ENCODE measurements around the gene VWA8. TPM values are rescaled to one million over a fixed set of nuclear protein-coding genes. Genes with fewer than 3 reads are reported as not detected.

The VWA8 gene
- total RNA-seq, 1 donor from 2014 or later: 19.6 TPM

DNA sequence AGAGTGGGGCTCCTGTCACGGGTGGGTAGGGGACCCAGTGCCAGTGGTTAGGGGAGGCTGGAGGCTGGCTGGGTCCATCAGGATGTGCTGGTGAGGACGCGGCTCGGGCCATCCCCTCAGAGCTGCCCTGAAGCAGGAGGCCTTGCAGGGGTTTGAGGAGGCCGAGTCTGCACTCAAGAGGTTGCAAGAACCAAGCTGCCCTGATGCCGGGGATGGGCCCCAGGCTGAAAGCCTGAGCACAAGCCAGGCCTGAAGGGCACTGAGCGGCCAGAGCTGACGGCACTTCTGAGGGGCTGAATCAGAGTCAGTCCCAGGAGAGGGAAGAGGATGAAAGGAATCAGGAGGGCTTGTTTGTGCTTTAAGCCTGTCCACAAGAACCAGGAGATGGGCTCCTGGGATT is 410.6 kb downstream of the VWA8 start:
- DNase-seq (ENCODE audit: extremely low spot score, unreplicated experiment): no peak
- no peaks in the 10 kb centered on the region for H3K36me3 Mint-ChIP-seq
- TF ChIP-seq, protein P1, sequence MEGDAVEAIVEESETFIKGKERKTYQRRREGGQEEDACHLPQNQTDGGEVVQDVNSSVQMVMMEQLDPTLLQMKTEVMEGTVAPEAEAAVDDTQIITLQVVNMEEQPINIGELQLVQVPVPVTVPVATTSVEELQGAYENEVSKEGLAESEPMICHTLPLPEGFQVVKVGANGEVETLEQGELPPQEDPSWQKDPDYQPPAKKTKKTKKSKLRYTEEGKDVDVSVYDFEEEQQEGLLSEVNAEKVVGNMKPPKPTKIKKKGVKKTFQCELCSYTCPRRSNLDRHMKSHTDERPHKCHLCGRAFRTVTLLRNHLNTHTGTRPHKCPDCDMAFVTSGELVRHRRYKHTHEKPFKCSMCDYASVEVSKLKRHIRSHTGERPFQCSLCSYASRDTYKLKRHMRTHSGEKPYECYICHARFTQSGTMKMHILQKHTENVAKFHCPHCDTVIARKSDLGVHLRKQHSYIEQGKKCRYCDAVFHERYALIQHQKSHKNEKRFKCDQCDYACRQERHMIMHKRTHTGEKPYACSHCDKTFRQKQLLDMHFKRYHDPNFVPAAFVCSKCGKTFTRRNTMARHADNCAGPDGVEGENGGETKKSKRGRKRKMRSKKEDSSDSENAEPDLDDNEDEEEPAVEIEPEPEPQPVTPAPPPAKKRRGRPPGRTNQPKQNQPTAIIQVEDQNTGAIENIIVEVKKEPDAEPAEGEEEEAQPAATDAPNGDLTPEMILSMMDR (conservative IDR thresholded peaks at IDR 0.05): no peak
- no peaks in the 10 kb centered on the region for H3K27me3 Mint-ChIP-seq
- H3K4me1 Mint-ChIP-seq (ENCODE audit: unreplicated experiment): peaks cover 39% of the 10 kb centered on the region
- H3K27ac Mint-ChIP-seq: no peak overlapping the region
- no peak overlapping the region for H3K4me3 Mint-ChIP-seq
- H3K9me3 Mint-ChIP-seq: no peaks in the 10 kb centered on the region

DNA sequence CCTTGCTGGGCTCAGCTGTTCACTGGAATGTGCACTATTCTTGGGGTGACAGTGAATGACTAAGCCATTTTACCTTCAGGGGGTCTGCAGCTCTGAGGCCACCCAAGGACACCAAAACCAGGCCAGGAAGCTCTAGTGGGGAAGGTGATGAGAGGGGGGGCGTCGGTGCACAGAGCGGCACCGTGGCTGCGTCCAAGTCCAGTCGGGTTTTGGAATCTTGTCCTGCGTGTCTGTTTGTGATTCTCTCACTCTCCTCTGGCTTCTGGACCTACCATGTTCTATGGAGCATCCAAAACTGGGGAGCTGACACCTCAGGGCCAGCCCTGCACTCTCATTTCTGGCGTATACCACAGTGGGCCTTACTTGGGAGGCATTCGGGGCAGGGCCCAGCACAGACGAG is 411.4 kb downstream of the VWA8 start:
- peaks cover 39% of the 10 kb centered on the region for H3K4me1 Mint-ChIP-seq (ENCODE audit: unreplicated experiment)
- H3K27me3 Mint-ChIP-seq: no peaks in the 10 kb centered on the region
- no peaks in the 10 kb centered on the region for H3K36me3 Mint-ChIP-seq
- TF ChIP-seq, protein P1 (conservative IDR thresholded peaks at IDR 0.05): no peak
- no peak overlapping the region for H3K27ac Mint-ChIP-seq
- H3K9me3 Mint-ChIP-seq: no peaks in the 10 kb centered on the region
- H3K4me3 Mint-ChIP-seq: no peak overlapping the region
- DNase-seq (ENCODE audit: extremely low spot score, unreplicated experiment): no peak

DNA sequence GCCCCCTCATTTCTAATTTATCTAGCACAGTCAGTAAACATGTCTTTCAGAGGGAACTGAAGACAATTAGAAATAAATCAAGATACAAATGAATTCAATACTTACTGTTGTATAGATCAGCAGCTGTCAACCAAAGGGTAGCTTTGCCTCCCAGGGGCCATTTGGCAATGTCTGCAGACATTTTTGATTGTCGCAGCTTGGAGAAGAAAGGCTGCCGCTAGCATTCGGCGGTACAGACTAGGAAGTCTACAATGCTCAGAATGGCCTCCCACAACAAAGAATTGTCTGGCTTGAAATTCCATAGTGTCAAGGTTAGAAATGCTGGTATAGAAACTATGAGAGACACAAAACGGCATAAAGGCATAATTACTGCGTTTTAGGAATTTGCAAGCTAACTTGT is 412.0 kb downstream of the VWA8 start:
- H3K9me3 Mint-ChIP-seq: peaks cover 3% of the 10 kb centered on the region
- no peak overlapping the region for H3K27ac Mint-ChIP-seq
- no peaks in the 10 kb centered on the region for H3K27me3 Mint-ChIP-seq
- TF ChIP-seq, protein P1 (conservative IDR thresholded peaks at IDR 0.05): no peak
- DNase-seq (ENCODE audit: extremely low spot score, unreplicated experiment): no peak
- peaks cover 35% of the 10 kb centered on the region for H3K4me1 Mint-ChIP-seq (ENCODE audit: unreplicated experiment)
- no peaks in the 10 kb centered on the region for H3K36me3 Mint-ChIP-seq
- H3K4me3 Mint-ChIP-seq: no peak overlapping the region

DNA sequence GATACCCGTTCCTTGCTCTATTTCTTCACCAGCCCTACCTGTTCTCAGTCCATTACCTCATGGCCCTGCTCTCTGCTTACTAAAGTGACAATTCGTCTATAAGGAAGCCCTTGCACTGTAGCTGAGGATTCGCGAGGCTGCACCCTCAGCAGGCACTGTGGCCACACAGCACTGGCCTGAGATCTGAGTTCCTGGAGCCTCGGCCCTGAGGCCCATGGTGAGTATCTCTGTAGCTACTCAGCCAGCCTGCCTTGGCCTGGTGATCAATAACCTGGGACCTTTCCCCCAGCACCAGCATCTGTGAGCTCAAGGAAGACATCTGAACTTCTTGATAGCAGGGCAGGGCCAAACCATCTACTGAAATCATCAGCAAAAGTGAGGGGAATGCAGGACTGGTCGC is 412.9 kb downstream of the VWA8 start:
- Mint-ChIP-seq H3K27ac (peak overlapping the region; percentile 29), H3K36me3 (no peaks in the 10 kb centered on the region), H3K9me3 (peaks cover 7% of the 10 kb centered on the region), H3K4me1 (ENCODE audit: unreplicated experiment) (peaks cover 35% of the 10 kb centered on the region), H3K27me3 (no peaks in the 10 kb centered on the region), H3K4me3 (no peak overlapping the region)
- TF ChIP-seq, protein P1 (conservative IDR thresholded peaks at IDR 0.05): no peak
- no peak for DNase-seq (ENCODE audit: extremely low spot score, unreplicated experiment)

DNA sequence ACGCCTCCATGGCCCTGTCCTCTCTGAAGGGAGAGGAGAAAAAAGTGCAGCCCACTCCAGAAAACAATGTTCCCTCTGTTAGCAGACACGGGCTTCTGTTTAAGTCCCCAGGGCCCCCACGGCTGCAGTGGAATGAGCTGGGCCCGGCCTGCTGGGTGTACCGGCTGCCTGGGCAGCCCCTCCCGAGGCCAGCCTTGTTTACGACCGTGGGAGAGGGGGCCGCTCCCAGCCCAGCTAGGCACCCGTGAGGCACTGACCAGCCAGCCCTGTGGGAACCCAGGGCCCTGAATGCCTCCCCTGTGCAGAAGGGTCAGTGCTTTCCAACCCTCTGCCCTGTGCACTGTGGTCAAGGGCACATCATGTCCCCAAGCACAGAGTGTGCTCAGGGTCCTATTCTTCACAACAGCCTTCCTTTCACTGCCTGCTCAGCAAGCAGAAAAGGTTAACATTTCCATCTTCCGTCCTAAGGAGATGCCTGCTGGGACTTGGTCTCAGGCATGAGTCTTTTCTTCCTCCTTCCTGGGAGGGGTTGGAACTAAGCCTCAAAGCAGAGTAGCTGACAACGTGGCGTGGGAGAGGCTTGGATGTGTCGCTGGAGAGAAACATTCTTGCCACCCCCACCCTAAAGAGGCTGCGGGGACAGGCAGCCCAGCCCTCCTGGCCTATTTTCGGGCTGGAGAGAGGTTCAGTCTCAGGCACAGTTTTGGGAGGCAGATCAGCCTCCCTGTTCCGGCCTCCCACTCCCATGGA is 413.5 kb downstream of the VWA8 start:
- Mint-ChIP-seq H3K4me3 (no peak overlapping the region), H3K27me3 (no peaks in the 10 kb centered on the region), H3K27ac (peak overlapping the region; percentile 29), H3K9me3 (peaks cover 7% of the 10 kb centered on the region), H3K4me1 (ENCODE audit: unreplicated experiment) (peaks cover 32% of the 10 kb centered on the region), H3K36me3 (no peaks in the 10 kb centered on the region)
- no peak for DNase-seq (ENCODE audit: extremely low spot score, unreplicated experiment)
- TF ChIP-seq, protein P1 (conservative IDR thresholded peaks at IDR 0.05): no peak

Data from type B pancreatic cell (in vitro differentiated cells).